AG09309 (cell line): ENCODE results near the gene HARBI1.

Source experiments
- DNase-seq: peaks from one replicate; pipeline ENCODE4 v3.0.0-alpha.2; 2010; ENCODE audit warnings: low read depth
- H3K4me3 ChIP-seq: 2 replicates; pipeline ENCODE4 v1.5.1; 2011; ENCODE audit warnings: mild to moderate bottlenecking, low read depth, low read length, moderate library complexity; ENCODE audit not compliant: control insufficient read depth
- CTCF ChIP-seq: IDR thresholded peaks from 2 replicates; pipeline ENCODE4 v1.5.1; 2011; ENCODE audit warnings: mild to moderate bottlenecking, low read depth, low read length, inconsistent platforms; ENCODE audit not compliant: insufficient read depth, control insufficient read depth; ENCODE audit errors: missing control alignments

Gene HARBI1

GRCh38 chr11:46625406-46625805 lies 8.4 kb upstream of the HARBI1 start:
- DNase-seq = no peak
- no peak overlapping the region for H3K4me3 ChIP-seq
- TF ChIP-seq CTCF = no peak

GRCh38 chr11:46618837-46619236 lies 1.8 kb upstream of the HARBI1 start:
- no peak for DNase-seq
- no peak overlapping the region; the same call in 1 of the 2 replicates for H3K4me3 ChIP-seq
- TF ChIP-seq CTCF = no peak

- no peak for DNase-seq
- no peak for TF ChIP-seq CTCF
- H3K4me3 ChIP-seq = peak overlapping the region; percentile 72
These were observed 916 bp upstream of the HARBI1 start for GRCh38 chr11:46617972-46618314.

- H3K4me3 ChIP-seq = peak overlapping the region; percentile 72
- TF ChIP-seq CTCF = no peak
- no peak for DNase-seq
These were observed 385 bp downstream of the HARBI1 start for GRCh38 chr11:46616551-46617133.

- DNase-seq = no peak
- TF ChIP-seq CTCF = no peak
- H3K4me3 ChIP-seq = no peak overlapping the region
These were observed 1.3 kb downstream of the HARBI1 start for GRCh38 chr11:46615756-46616155.

GRCh38 chr11:46612326-46612725 lies 4.7 kb downstream of the HARBI1 start:
- no peak for DNase-seq
- no peak for TF ChIP-seq CTCF

More at GRCh38 chr11:46612326-46612725, 4.7 kb downstream of the HARBI1 start:
- no peak overlapping the region for H3K4me3 ChIP-seq
